G401.6 (cell line): ENCODE measurements around the gene RAB13.
"Not testable (repeated sequence)": the region's sequence is repeated elsewhere in the genome, so short reads cannot be mapped to it uniquely, and the experiment has no call there.

Source experiments
- FAIRE-seq: peaks from 2 replicates; lab custom pipeline; 2012; peaks lifted over from hg19 to GRCh38; lab: Jason Lieb, UNC

RAB13 gene

DNA sequence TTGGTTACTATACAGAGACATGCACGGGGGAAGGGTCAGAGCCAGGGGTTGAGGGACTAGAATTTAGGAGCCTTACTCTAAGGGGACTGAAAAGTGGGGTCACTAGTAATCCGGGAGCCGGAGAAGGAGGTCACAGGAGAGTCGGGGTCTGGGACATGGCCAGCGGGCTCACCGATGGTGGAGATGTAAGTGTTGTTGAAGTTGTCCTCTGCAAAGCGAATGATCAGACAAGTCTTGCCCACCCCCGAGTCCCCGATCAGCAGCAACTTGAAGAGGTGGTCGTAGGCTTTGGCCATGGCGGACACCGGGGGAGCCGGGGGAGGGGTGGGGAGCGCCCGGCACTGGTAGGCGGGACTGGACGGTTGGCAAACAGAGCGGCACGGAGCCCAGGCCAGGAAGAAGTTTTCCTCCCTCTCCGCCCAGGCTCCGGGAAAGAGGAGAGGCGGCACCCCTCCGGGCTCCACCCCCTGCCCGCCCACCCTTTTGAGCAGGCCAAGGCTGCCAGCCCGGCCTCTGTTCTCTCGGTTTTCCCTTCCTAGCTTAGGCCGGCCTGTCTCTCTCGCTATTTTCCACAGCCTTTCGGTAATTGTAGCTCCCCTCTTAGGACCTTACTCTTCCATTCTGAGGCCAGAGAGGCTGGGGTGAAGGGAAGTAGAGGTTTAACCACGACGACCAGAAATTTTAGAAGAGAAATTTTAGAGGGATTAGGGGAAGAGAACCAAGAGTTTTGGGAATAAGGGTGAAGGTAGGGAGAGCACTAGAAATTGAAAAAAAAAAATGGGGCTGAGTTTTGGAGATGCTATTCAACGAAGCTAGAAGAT is at the start of gene RAB13:
Gene RAB13, minus strand, starts transcription at position 399 of the 821 bp plus-strand sequence. Its CDS starts 103 bp downstream, at position 296.
- no peak for FAIRE-seq

DNA sequence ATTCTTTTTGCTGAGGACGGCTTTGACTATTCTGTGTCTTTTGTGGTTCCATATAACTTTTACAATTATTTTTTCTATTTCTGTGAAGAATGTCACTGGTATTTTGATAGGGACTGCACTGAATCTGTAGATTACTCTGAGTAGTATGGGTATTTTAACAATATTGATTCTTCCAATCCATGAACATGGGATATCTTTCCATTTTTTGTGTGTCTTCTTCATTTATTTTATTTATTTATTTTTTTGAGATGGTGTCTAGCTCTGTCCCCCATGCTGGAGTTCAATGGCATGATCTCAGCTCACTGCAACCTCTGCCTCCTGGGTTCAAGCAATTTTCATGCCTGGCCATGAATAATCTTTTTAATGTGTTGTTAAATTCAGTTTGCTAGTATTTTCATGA is 47.6 kb upstream of the RAB13 start:
- FAIRE-seq: not testable (repeated sequence)

DNA sequence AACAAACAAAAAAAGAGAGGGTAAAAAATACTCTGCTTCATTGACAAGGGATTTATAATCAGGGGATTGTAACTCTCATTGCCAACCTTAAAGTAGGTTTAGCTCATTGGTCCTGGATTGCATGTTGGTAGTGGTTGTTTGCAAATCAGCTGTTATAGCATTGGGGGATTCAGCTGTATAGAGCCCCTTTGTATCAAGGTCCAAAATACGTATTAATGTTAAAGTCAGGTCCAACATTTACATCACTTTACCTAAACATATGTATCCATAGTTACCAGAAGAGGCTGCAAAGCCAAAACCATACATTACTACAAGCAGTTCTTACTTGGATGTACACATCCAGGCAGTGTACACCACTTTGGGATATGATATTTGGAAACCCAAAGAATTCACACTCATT is 33.8 kb upstream of the RAB13 start:
- FAIRE-seq: no peak

DNA sequence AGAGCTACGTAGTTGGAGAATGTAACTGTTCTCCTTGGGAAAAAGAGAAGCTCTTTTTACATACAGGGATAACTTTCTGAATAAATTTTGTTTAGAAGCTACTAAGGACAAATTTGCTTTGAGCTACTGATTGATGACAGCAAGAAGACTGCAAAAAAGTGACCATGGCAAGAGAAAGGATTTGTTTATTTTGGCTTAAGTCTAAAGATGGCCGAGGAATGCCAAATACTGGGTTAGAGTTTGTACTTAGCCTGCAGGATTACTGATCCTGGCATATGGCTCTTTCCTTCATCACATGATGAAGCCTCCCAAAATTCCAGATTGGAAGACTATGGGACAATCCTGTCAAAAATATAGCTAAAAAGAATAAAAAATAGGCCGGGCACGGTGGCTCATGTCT is 33.1 kb upstream of the RAB13 start:
- FAIRE-seq: no peak

DNA sequence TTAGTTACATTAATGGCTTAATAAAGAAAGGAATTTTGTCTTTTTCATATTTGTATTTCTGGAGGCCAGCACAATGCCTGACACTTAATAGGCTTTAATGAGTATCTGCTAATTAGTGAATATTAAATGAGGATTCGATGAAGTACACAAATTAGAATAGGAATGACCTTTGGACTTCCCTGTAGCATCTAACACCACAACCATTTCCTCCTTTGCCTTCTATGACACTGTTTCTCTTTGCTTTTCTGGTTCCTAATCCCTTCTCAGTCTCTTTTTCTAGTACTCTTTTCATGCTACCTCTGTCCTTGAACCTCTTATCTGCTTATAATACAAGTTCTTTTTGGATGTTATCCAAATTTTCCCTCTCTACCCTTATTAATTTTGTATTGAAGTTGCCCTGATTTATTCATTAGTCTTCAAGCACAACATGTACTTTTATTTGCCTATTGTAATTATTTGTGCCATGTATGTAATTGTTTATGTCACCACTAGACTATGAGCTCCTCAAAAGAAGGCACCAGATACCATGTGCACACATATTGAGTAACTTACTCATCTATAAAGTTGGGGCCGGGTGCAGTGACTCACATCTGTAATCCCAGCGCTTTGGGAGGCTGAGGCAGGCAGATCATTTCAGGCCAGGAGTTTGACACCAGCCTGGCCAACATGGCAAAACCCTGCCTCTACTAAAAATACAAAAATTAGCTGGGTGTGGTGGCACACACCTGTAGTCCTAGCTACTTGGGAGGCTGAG is 28.2 kb upstream of the RAB13 start:
- no peak for FAIRE-seq

DNA sequence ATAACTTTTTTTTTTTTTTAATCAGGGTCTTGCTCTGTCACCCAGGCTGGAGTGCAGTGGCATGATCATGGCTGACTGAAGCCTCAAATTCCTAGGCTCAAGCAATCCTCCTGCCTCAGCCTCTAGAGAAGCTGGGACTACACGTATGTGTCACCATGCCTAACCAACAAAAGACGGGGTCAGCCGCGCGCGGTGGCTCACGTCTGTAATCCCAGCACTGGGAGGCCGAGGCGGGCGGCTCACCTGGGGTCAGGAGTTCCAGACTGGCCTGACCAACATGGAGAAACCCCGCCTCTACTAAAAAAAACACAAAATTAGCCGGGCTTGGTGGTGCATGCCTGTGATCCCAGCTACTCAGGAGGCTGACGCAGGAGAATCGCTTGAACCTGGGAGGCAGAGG is 26.4 kb upstream of the RAB13 start:
- FAIRE-seq: not testable (repeated sequence)

DNA sequence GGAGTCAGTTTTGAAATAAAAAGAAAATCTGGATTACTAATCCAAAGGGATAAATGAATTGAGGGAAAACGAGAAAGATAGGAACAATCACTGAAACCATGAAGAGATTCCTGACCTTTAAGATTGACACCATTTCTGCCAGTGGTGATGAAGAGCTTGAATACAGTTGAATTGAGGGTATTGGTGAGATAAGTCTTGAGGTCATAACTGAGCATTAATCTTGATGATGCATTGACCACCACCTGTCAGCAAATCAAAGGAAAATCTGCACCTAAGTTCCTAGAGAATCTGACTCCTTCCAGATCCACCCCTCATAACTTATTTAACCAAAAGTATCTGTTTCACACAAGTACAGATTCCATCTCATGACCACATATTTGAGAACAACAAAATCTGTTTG is 26.0 kb upstream of the RAB13 start:
- no peak for FAIRE-seq

DNA sequence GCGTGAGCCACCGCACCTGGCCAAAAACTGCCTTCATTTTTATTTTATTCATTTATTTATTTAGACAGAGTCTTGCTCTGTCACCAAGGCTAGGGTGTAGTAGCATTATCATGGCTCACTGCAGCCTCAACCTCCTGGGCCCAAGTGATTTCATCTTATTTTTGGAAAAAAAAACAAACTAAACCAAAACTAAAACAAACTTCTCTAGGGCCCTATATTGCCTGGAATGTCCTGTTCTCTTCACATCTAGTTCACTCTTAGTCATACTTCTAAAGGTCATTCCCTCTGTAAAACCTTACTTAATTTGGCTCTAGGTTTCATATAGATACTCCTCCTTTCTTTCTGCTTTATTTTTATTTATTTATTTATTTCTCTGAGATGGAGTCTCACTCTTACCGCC is 20.0 kb upstream of the RAB13 start:
- no peak for FAIRE-seq

DNA sequence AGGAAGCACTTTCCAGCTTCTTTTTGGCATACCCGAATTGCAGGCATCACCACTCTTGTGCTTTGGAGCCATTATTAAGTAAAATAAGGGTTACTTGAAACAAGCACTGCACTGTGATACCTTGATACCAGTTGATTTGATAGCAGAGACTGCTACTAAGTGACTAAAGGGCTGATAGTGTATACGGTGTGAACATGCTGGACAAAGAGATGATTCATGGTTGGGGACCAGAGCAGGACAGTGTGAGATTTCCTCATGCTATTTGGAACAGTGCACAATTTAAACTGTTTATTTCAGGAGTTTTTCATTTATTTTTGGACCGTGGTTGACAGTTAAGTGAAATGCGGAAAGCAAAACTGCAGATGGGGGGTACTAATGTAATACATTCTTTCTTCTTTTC is 14.3 kb upstream of the RAB13 start:
- FAIRE-seq: no peak

DNA sequence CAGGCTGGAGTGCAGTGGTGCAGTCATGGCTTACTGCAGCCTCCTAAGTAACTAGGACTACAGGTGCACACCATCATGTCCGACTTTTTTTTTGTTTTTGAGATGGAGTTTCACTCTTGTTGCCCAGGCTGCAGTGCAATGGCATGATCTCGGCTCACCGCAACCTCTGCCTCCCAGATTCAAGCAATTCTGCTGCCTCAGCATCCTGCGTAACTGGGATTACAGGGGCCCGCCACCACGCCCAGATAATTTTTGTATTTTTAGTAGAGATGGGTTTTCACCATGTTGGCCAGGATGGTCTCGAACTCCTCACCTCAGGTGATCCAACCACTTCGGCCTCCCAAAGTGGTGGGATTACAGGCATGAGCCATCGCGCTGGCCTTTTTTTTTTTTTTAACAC is 10.7 kb upstream of the RAB13 start:
- not testable (repeated sequence) for FAIRE-seq

DNA sequence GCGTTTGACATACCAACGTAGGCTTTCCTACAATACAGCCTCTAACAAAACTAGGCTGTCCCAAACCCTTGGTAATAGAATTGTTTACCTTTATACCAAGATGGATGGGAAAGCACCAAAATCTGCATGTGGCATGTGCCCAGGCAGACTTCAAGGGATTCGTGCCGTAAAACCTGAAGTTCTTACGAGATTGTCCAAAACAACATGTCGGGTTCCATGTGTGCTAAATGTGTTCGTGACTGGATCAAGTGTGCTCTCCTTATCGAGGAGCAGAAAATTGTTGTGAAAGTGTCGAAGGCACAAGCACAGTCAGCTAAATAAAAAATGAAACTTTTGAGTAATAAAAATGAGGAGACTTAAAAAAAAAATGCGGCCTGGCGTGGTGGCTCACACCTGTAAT is 9.5 kb upstream of the RAB13 start:
- FAIRE-seq: no peak

DNA sequence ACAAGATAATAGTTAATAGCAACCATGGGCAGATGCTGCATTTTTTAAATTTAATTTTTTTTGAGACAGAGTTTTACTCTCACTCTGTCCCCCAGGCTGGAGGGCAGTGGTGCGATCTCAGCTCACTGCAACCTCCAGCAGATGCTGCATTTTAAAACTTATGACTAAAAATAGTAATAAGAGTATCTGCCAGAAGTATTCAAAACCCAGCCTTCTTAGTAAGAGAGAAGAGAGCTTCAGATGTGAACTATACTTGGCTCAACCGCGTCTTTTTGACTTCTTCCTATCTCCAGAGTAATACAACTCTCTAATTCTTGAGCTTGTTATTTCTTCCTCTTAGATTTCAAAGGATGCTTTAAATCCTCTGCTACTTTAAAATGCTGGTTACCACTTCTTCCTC is 9.1 kb upstream of the RAB13 start:
- no peak for FAIRE-seq

DNA sequence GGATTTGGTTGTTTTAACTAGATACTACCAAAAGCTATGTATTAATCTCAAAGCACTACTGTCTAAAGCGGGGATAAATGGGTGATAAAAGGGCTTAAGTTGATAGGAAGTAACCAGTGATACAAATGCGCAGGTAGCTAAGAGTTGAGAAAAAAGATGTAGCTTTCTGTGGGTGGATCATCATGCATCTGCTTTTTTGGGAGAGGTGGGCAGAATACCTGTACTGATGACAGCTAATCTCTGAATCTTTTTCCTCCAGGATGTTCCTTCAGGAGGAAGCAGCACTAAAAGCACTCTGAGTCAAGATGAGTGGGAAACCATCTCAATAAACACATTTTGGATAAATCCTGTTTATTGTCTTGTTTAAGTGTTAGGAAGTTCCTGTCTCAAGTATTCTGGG is 5.7 kb upstream of the RAB13 start:
- no peak for FAIRE-seq

DNA sequence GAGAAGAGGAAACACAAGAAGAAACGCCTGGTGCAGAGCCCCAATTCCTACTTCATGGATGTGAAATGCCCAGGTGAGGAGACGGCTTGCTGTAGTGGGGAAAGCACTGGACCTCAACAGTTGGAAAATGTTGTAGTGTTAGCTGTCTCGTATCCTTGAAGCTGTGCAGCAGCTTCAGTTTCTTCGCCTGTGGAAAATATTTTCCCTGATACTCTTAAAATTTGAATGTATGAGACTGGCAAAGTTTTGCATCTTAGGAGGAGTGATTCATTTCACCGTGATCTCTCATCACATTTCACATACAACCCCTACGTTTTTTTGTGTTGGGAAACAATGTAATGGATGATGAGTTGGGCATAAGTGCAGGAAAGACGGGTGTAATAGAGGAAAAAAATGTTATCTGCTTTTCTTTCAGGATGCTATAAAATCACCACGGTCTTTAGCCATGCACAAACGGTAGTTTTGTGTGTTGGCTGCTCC is 5.1 kb upstream of the RAB13 start:
- FAIRE-seq: no peak

DNA sequence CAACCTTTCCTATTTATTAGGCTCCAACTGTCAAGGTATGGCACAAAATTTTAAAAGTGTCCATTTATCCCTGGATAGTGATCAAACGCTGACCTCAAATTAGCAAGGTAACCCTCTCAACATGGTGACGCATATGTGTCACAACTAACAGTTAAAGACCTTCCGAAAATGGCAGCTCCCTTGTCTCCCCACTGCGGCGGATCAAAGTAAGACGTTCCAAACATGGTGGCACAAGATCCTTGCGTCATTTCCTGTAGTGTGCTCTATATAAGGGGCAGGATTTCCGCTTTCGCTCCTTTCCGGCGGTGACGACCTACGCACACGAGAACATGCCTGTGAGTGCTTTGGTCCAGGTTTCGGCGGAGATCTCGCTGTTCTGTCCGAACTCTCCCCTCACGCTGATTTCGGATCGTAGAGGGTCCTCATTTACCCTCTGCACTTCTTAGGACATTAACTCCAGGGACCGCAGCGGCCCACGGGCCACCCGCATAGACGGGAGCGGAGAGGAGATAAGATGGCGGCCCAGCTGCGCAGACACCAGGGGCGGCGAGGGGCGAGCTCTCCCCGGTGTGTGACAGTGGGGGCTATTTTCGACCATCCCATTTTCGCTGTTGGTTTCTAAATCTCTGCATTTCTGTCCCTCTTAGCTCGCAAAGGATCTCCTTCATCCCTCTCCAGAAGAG is 4.5 kb upstream of the RAB13 start, which contains the start of gene RPS27:
Gene RPS27, plus strand, starts transcription at position 295 of the 683 bp plus-strand sequence. Its CDS starts 35 bp downstream, at position 330.
- FAIRE-seq: peak; percentile 97

DNA sequence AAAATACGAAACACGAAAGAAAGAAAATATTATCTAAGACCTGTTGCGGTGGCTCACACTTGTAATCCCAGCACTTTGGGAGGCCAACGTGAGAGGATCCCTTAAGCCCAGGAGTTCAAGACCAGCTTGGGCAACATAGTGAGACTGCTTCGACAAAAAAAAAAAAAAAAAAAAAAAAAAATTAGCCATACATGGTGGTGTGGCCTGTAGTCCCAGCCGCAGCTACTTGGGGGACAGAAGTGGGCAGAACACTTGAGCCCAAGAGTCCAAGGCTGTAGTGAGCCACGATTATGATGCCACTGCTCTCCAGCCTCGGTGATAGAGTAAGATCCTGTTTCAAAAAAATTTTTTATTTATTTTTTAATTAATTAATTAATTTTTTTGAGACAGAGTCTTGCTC is 1.5 kb upstream of the RAB13 start:
- no peak for FAIRE-seq

DNA sequence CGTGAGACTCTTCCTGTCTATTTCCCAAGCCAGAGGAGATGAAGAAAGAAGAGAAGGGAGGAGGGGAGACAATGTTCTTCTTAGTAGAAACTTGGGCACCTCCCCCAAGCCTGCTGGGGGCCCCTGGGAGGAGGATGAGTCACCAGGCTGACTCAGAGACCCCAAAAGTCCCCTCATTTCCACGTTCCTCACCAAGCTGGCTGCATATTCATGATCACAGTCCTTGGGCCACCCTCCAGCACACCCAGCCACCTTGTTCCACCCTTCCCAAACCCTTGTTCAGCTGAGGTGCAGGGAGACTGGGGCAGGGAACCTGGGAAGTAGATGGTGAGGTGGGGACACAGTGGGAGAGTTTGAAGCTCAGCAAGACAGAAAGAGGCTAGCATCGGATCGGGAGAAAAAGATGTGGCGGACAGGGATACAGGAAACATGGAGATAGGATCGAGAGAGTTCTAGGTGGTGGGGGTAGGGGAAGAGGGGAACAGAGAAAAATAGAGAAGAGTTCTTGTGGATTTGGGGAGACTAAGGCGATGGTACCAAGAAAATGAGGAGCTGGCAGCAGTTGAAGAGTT is 712 bp downstream of the RAB13 start:
- FAIRE-seq: no peak

DNA sequence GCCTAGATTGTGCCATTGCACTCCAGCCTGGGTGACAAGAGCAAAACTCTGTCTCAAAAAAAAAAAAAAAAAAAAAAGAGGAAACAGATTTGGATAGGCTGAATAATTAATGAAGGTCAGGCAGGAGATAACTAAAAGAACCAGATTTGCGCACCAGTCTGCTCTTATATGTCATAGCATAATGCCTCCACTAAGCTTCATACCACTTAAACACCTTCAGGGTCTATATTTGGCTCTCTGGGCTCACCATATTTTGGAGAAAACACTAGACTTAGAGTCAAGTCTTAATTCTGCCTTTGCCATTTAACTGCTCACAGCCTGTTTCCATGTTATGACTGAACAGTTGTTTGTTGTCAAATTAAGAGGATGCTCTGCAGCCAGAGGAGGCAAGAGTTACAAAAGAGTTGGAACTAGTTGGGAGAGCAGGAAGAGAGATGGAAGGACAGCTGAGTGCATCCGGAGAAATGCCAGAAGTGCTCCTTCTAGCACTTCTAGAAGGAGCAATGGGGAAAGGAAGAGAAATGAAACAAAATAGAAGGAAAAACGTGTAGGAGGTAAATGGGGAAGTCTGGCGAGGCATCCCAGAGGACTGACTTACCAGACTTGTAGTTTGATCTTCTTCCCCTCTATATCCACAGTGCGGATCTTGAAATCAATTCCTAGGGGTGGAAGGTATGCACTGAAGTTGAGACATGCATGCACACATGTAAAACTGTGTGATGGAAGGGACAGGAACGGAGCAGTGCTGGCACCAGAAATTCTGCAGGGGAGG is 1.8 kb downstream of the RAB13 start:
- FAIRE-seq: no peak

DNA sequence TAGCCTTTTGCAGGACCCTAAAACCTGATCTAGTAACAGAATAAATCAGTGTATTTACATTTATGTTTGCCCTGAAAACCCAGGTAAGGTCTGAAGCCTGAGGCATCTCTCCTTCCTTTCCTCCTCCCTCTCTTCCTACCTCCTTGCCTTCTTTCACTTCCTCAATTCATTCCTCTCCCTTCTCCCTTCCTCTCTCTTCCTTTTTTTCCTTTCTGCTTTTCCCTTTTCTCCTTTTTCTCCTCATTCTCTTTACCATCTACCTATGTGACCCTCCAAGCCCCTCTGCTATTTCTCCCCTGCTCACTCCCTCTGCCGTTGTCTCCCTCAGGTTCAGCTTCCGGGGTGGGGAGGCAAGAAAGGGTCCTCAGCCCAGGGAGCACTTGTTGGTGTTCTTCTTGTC is 4.4 kb downstream of the RAB13 start:
- FAIRE-seq: not testable (repeated sequence)

DNA sequence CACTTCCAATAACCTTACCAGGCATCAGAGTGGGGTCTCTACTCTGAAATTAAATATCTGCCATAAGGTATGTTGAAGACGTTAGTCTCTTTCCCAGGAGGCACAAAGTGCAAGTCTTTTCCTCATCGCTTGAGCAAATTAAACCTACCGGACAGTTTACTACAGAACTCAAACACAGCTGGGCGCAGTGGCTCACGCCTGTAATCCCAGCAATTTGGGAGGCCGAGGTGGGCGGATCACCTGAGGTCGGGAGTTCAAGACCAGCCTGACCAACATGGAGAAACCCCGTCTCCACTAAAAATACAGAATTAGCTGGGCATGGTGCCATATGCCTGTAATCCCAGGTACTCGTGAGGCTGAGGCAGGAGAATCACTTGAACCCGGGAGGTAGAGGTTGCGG is 7.0 kb downstream of the RAB13 start:
- not testable (repeated sequence) for FAIRE-seq

DNA sequence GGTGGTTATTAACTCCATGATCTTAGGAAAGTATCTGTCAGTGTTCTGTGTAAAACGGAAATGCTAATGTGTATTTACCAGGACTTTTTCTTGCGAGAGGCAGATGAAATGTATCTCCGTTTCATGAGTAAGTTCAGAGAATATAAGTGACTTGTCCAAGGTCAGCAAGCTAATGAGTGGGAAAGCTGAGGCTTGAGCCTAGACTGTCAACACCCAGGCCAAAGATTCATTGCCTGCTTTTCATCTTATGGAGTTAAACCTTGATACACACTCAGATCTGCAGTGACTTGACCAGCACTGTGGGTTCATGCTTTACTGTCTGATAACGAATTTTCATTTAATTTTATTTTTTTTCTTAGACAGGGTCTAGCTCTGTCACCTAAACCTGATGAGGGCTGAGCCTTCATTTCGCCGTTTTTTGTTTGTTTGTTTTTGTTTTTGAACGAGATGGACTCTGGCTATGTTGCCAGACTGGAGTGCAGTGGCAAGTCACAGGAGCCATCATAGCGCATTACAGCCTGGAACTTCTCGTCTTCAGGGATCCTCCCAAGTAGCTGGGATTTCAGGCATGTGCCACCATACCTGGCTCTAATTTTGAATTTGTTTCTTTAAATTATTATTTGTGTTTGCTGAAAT is 7.7 kb downstream of the RAB13 start:
- no peak for FAIRE-seq
